Esophagus squamous epithelium (tissue), 4 donors: Measurements from ENCODE around the gene ZFP36L1.

ENCODE experiments used
- CTCF ChIP-seq, 6 experiments: fragments of 450-650 bp in 4 of 6; fragments of 200-600 bp in 2 of 6; sonication (generic) in 2 of 6; IDR thresholded peaks; one replicate each; pipeline ENCODE4 v1.5.1; 2016 to 2019; ENCODE audit warnings: antibody characterized with exemption in 6 of 6, mild to moderate bottlenecking in 4 of 6, moderate library complexity in 4 of 6
- POLR2A ChIP-seq, 4 donors: fragments of 450-650 bp; IDR thresholded peaks; one replicate each; pipeline ENCODE4 v1.6.1; 2017; ENCODE audit warnings: antibody characterized with exemption in 4 of 4, mild to moderate bottlenecking in 4 of 4, moderate library complexity in 3 of 4

GRCh38 chr14:68815298-68816182, 22.7 kb upstream of the ZFP36L1 start:
- no peak for TF ChIP-seq POLR2A (IDR thresholded peaks at IDR 0.05)
- TF ChIP-seq CTCF (IDR thresholded peaks at IDR 0.05), result no peak
